A673 (cell line): ENCODE measurements around the gene KRCC1. TPM values are rescaled to one million over a fixed set of nuclear protein-coding genes. Genes with fewer than 3 reads are reported as not detected.

ENCODE experiments used
- BruUV-seq: library from RNA; stranded (reverse); fragments of 400-500 nt; replicated peaks from 2 replicates; lab custom pipeline; 2021; lab: Mats Ljungman, UMichigan
- CTCF ChIA-PET: fragments of 300-600 bp; sonication (Branson Sonifier 250); formaldehyde crosslinking; loops from one replicate; lab custom pipeline; 2022; ENCODE audit warnings: antibody characterized with exemption; lab: Charles Lee
- POLR2A ChIA-PET: fragments of 300-600 bp; sonication (Branson Sonifier 250); formaldehyde crosslinking; loops from one replicate; lab custom pipeline; 2022; ENCODE audit warnings: antibody characterized with exemption; ENCODE audit not compliant: low non-redundant PET; lab: Charles Lee
- DNase-seq: peaks from one replicate; pipeline ENCODE4 v3.0.0-alpha.2; 2015; ENCODE audit warnings: low spot score
- H3K27ac ChIP-seq: fragments of 200-600 bp; sonication (generic); 2 replicates; pipeline ENCODE4 v1.5.1; 2016; ENCODE audit warnings: mixed run types, low read depth, mild to moderate bottlenecking, mixed read lengths, antibody characterized with exemption, low read length; ENCODE audit not compliant: poor library complexity, severe bottlenecking
- H3K27me3 ChIP-seq: fragments of 200-600 bp; sonication (generic); replicated peaks from 2 replicates; pipeline ENCODE4 v1.6.1; 2017; ENCODE audit warnings: mixed run types, low read depth, mild to moderate bottlenecking, mixed read lengths, antibody characterized with exemption, low read length; ENCODE audit not compliant: insufficient read depth, poor library complexity
- H3K36me3 ChIP-seq: fragments of 200-600 bp; sonication (generic); 2 replicates; pipeline ENCODE4 v1.6.1; 2016; ENCODE audit warnings: mixed run types, mild to moderate bottlenecking, mixed read lengths, antibody characterized with exemption, low read length; ENCODE audit not compliant: insufficient read depth, poor library complexity, severe bottlenecking
- H3K4me1 ChIP-seq: fragments of 200-600 bp; sonication (generic); 2 replicates; pipeline ENCODE4 v1.6.1; 2017; ENCODE audit warnings: mixed run types, mild to moderate bottlenecking, mixed read lengths, antibody characterized with exemption, low read length; ENCODE audit not compliant: insufficient read depth, poor library complexity, severe bottlenecking
- H3K4me3 ChIP-seq: fragments of 200-600 bp; sonication (generic); 2 replicates; pipeline ENCODE4 v1.5.1; 2016; ENCODE audit warnings: low read depth, mixed run types, mild to moderate bottlenecking, mixed read lengths, low read length; ENCODE audit not compliant: poor library complexity, severe bottlenecking
- H3K9me3 ChIP-seq: fragments of 200-600 bp; sonication (generic); 2 replicates; pipeline ENCODE4 v1.6.1; 2016; ENCODE audit warnings: mixed run types, low read depth, mild to moderate bottlenecking, mixed read lengths, antibody characterized with exemption, low read length; ENCODE audit not compliant: poor library complexity, severe bottlenecking
- CTCF ChIP-seq: fragments of 300-800, 200-600 bp; sonication (generic); conservative IDR thresholded peaks from 2 replicates; pipeline ENCODE4 v1.5.1; 2017; ENCODE audit warnings: low read depth, mild to moderate bottlenecking, antibody characterized with exemption, low read length, moderate library complexity, mixed read lengths
- EZH2 ChIP-seq: fragments of 200-600 bp; sonication (generic); IDR thresholded peaks from 2 replicates; pipeline ENCODE4 v1.6.1; 2017; ENCODE audit warnings: borderline replicate concordance, low read depth, mild to moderate bottlenecking, mixed read lengths, antibody characterized with exemption, low read length; ENCODE audit not compliant: poor library complexity, severe bottlenecking
- intact Hi-C: fragments of 100-400 bp; cut with micrococcal nuclease; formaldehyde crosslinking; loops from one replicate; pipeline ENCODE4 v1.10.0; 2022; ENCODE audit not compliant: unreplicated experiment
- total RNA-seq: library from RNA; stranded (reverse); gene quantifications from 2 replicates; pipeline ENCODE4 v1.2.3, GENCODE V29; 2021

The KRCC1 gene
- total RNA-seq, 1 experiment from 2014 or later = 8.5 TPM

GRCh38 chr2:88006912-88007439 is 48.6 kb downstream of the KRCC1 start:
- intact Hi-C loops = no loop called here
- BruUV-seq = no TSS peak
- Histone ChIP-seq H3K4me1 (no peaks in the 10 kb centered on the region), H3K4me3 (no peak overlapping the region), H3K9me3 (no peaks in the 10 kb centered on the region), H3K27me3 (no peaks in the 10 kb centered on the region), H3K27ac (no peak overlapping the region), H3K36me3 (no peaks in the 10 kb centered on the region)
- no peak for DNase-seq
- ChIA-PET CTCF (no interaction called here), POLR2A (no interaction called here)
- TF ChIP-seq CTCF = no peak
- no peak for TF ChIP-seq EZH2

GRCh38 chr2:88005776-88006175 is 49.8 kb downstream of the KRCC1 start:
- ChIA-PET CTCF (no interaction called here), POLR2A (no interaction called here)
- DNase-seq = no peak

GRCh38 chr2:88003074-88003755 is 52.4 kb downstream of the KRCC1 start:
- POLR2A ChIA-PET = no interaction called here
- no peak overlapping the region for H3K4me3 ChIP-seq
- no TSS peak for BruUV-seq
- H3K36me3 ChIP-seq = no peaks in the 10 kb centered on the region
- no peaks in the 10 kb centered on the region for H3K4me1 ChIP-seq
- TF ChIP-seq EZH2 = no peak
- TF ChIP-seq CTCF = no peak
- H3K27me3 ChIP-seq = no peaks in the 10 kb centered on the region
- intact Hi-C loops = no loop called here
- no peak overlapping the region for H3K27ac ChIP-seq
- CTCF ChIA-PET = no interaction called here
- H3K9me3 ChIP-seq = no peaks in the 10 kb centered on the region
- no peak for DNase-seq

More at GRCh38 chr2:88005776-88006175, 49.8 kb downstream of the KRCC1 start:
- H3K4me1 ChIP-seq = no peaks in the 10 kb centered on the region
- no peak overlapping the region for H3K27ac ChIP-seq
- no peaks in the 10 kb centered on the region for H3K27me3 ChIP-seq
- TF ChIP-seq CTCF (no peak), EZH2 (no peak)
- intact Hi-C loops = no loop called here
- no TSS peak for BruUV-seq
- no peaks in the 10 kb centered on the region for H3K36me3 ChIP-seq
- H3K9me3 ChIP-seq = no peaks in the 10 kb centered on the region
- H3K4me3 ChIP-seq = no peak overlapping the region
